ENCODE data around the gene APOBEC3F.

- TF ChIP-seq CTCF (IDR thresholded peaks at IDR 0.05) (no peak), POLR2A (IDR thresholded peaks at IDR 0.05) (no peak)
These were observed 60.6 kb downstream of the APOBEC3F start for GRCh38 chr22:39101226-39101625.

Data from adrenal gland (tissue), 5 donors.